ENCODE data around the gene RSAD2.

Gene RSAD2

DNA sequence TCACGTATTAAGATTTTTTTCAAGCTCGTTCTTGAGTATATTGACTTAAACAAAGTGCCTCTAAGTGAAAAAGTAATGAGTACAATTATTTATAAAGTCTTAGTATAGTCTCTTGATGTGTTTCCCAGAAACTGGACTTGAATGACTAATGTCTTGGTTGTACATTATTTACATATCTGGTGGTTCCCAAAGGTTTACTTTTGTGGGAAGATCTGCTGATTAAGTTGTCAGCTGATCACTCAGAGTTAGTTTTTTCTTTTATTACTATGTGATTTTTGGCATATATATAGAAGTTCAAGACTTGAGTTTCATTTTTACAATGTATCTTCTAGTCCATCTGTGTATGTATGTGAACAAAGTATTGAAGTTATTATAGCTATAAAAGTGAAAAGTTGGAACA, 69.1 kb downstream of the RSAD2 start:
- TF ChIP-seq, protein P1, sequence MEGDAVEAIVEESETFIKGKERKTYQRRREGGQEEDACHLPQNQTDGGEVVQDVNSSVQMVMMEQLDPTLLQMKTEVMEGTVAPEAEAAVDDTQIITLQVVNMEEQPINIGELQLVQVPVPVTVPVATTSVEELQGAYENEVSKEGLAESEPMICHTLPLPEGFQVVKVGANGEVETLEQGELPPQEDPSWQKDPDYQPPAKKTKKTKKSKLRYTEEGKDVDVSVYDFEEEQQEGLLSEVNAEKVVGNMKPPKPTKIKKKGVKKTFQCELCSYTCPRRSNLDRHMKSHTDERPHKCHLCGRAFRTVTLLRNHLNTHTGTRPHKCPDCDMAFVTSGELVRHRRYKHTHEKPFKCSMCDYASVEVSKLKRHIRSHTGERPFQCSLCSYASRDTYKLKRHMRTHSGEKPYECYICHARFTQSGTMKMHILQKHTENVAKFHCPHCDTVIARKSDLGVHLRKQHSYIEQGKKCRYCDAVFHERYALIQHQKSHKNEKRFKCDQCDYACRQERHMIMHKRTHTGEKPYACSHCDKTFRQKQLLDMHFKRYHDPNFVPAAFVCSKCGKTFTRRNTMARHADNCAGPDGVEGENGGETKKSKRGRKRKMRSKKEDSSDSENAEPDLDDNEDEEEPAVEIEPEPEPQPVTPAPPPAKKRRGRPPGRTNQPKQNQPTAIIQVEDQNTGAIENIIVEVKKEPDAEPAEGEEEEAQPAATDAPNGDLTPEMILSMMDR (IDR thresholded peaks at IDR 0.05; ENCODE audit: low read depth, low read length) = no peak
- DNase-seq (ENCODE audit: extremely low read depth, low read depth) = peak; percentile 51
